Measurements from ENCODE around the gene TMEM107.

Gene TMEM107

GRCh38 chr17:8149419-8150193, 26.6 kb downstream of the TMEM107 start:
- TF ChIP-seq REST (IDR thresholded peaks at IDR 0.05; ENCODE audit: insufficient read depth in 1 of 2, low read depth in 2 of 2, low read length in 2 of 2): no peak
- TF ChIP-seq SIN3A (IDR thresholded peaks at IDR 0.05; ENCODE audit: borderline replicate concordance, insufficient read depth, low read length): no peak
- no peak for TF ChIP-seq FOXP2 (optimal IDR thresholded peaks at IDR 0.05; ENCODE audit: borderline replicate concordance, extremely low read depth, extremely low read length, insufficient read depth)
- TF ChIP-seq POLR2AphosphoS5 (IDR thresholded peaks at IDR 0.05; ENCODE audit: low read depth, low read length): no peak
- TF ChIP-seq TAF1 (IDR thresholded peaks at IDR 0.05; ENCODE audit: borderline replicate concordance, insufficient read depth, low read length): no peak

- no peak for TF ChIP-seq REST (IDR thresholded peaks at IDR 0.05; ENCODE audit: insufficient read depth in 1 of 2, low read depth in 2 of 2, low read length in 2 of 2)
- TF ChIP-seq POLR2AphosphoS5 (IDR thresholded peaks at IDR 0.05; ENCODE audit: low read depth, low read length): no peak
- TF ChIP-seq FOXP2 (optimal IDR thresholded peaks at IDR 0.05; ENCODE audit: borderline replicate concordance, extremely low read depth, extremely low read length, insufficient read depth): no peak
- TF ChIP-seq TAF1 (IDR thresholded peaks at IDR 0.05; ENCODE audit: borderline replicate concordance, insufficient read depth, low read length): no peak
- no peak for TF ChIP-seq SIN3A (IDR thresholded peaks at IDR 0.05; ENCODE audit: borderline replicate concordance, insufficient read depth, low read length)
Measured at GRCh38 chr17:8148560-8148959, 27.6 kb downstream of the TMEM107 start.

GRCh38 chr17:8147805-8148404, 28.3 kb downstream of the TMEM107 start:
- TF ChIP-seq SIN3A (IDR thresholded peaks at IDR 0.05; ENCODE audit: borderline replicate concordance, insufficient read depth, low read length): no peak
- no peak for TF ChIP-seq POLR2AphosphoS5 (IDR thresholded peaks at IDR 0.05; ENCODE audit: low read depth, low read length)
- TF ChIP-seq FOXP2 (optimal IDR thresholded peaks at IDR 0.05; ENCODE audit: borderline replicate concordance, extremely low read depth, extremely low read length, insufficient read depth): no peak
- TF ChIP-seq TAF1 (IDR thresholded peaks at IDR 0.05; ENCODE audit: borderline replicate concordance, insufficient read depth, low read length): no peak
- TF ChIP-seq REST (IDR thresholded peaks at IDR 0.05; ENCODE audit: insufficient read depth in 1 of 2, low read depth in 2 of 2, low read length in 2 of 2): no peak

- no peak for TF ChIP-seq SIN3A (IDR thresholded peaks at IDR 0.05; ENCODE audit: borderline replicate concordance, insufficient read depth, low read length)
- no peak for TF ChIP-seq TAF1 (IDR thresholded peaks at IDR 0.05; ENCODE audit: borderline replicate concordance, insufficient read depth, low read length)
- no peak for TF ChIP-seq FOXP2 (optimal IDR thresholded peaks at IDR 0.05; ENCODE audit: borderline replicate concordance, extremely low read depth, extremely low read length, insufficient read depth)
- TF ChIP-seq REST (IDR thresholded peaks at IDR 0.05; ENCODE audit: insufficient read depth in 1 of 2, low read depth in 2 of 2, low read length in 2 of 2): no peak
- no peak for TF ChIP-seq POLR2AphosphoS5 (IDR thresholded peaks at IDR 0.05; ENCODE audit: low read depth, low read length)
Measured at GRCh38 chr17:8147141-8147804, 28.9 kb downstream of the TMEM107 start.
